Retinal pigment epithelial cell (primary cell): Measurements from ENCODE around the gene RERE.

ENCODE experiments used
- DNase-seq: peaks from one replicate; pipeline ENCODE4 v3.0.0-alpha.2; 2010; ENCODE audit warnings: low read depth
- H3K4me3 ChIP-seq: 2 replicates; pipeline ENCODE4 v1.5.1; 2011; ENCODE audit warnings: mild to moderate bottlenecking, low read length, control low read depth, moderate library complexity
- CTCF ChIP-seq: conservative IDR thresholded peaks from 2 replicates; pipeline ENCODE4 v1.5.1; 2011; ENCODE audit warnings: low read depth, low read length, control low read depth, inconsistent platforms

Gene RERE

GRCh38 chr1:8649027-8649426, 168.4 kb downstream of the RERE start:
- H3K4me3 ChIP-seq, result no peak overlapping the region
- DNase-seq, result no peak
- no peak for TF ChIP-seq CTCF

- no peak for DNase-seq
- no peak overlapping the region for H3K4me3 ChIP-seq
- no peak for TF ChIP-seq CTCF
These were observed 170.4 kb downstream of the RERE start for GRCh38 chr1:8646996-8647395.

GRCh38 chr1:8646189-8646588, 171.3 kb downstream of the RERE start:
- no peak for DNase-seq
- no peak for TF ChIP-seq CTCF
- no peak overlapping the region for H3K4me3 ChIP-seq

GRCh38 chr1:8643542-8644536, 173.6 kb downstream of the RERE start:
- no peak overlapping the region for H3K4me3 ChIP-seq
- DNase-seq, result no peak
- TF ChIP-seq CTCF, result no peak

GRCh38 chr1:8642114-8642513, 175.3 kb downstream of the RERE start:
- H3K4me3 ChIP-seq, result no peak overlapping the region
- TF ChIP-seq CTCF, result no peak
- no peak for DNase-seq

GRCh38 chr1:8641377-8641997, 176.0 kb downstream of the RERE start:
- TF ChIP-seq CTCF, result no peak
- no peak for DNase-seq
- H3K4me3 ChIP-seq, result no peak overlapping the region
